Fibroblast of lung (primary cell): ENCODE data around the gene KLF16.

Source experiments
- EZH2 ChIP-seq: IDR thresholded peaks from 2 replicates; pipeline ENCODE4 v1.5.1; 2012; ENCODE audit warnings: low read length, control low read depth, mild to moderate bottlenecking; ENCODE audit errors: missing control alignments
- TF ChIP-seq, protein P1 (sequence below), 2 donors: IDR thresholded peaks in 1 of 2; conservative IDR thresholded peaks in 1 of 2; 1 replicate in 1 of 2; 2 replicates in 1 of 2; pipeline ENCODE4 v1.5.1; 2011 to 2012; ENCODE audit warnings: low read length in 2 of 2, control low read depth in 1 of 2, inconsistent platforms in 1 of 2, low read depth in 1 of 2, mild to moderate bottlenecking in 1 of 2

DNA sequence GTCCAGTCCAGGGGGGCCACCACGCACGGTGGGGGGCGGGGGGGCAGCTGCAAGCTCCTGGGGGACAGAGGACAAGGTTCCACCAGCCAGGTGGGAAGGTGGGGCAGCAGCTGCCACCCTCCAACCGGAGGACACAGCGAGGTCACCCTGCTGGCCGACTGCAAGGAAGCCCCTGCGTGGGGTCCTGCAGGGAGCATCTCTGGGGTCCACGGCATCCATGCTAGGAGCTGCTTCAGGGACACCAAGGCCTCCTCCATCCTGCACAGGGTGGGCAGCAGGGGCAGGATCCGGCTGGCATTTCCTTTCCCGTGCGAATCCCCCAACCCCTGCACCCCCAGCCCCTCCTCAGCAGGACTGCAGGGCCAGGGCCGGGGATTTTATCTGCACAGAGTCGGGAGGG is 8.3 kb upstream of the KLF16 start:
- TF ChIP-seq, protein P1, sequence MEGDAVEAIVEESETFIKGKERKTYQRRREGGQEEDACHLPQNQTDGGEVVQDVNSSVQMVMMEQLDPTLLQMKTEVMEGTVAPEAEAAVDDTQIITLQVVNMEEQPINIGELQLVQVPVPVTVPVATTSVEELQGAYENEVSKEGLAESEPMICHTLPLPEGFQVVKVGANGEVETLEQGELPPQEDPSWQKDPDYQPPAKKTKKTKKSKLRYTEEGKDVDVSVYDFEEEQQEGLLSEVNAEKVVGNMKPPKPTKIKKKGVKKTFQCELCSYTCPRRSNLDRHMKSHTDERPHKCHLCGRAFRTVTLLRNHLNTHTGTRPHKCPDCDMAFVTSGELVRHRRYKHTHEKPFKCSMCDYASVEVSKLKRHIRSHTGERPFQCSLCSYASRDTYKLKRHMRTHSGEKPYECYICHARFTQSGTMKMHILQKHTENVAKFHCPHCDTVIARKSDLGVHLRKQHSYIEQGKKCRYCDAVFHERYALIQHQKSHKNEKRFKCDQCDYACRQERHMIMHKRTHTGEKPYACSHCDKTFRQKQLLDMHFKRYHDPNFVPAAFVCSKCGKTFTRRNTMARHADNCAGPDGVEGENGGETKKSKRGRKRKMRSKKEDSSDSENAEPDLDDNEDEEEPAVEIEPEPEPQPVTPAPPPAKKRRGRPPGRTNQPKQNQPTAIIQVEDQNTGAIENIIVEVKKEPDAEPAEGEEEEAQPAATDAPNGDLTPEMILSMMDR (conservative IDR thresholded peaks at IDR 0.05 in 1 of 2, IDR thresholded peaks at IDR 0.05 in 1 of 2; ENCODE audit: low read depth in 1 of 2, low read length in 2 of 2), result no peak
- TF ChIP-seq EZH2, result no peak
